HG03354 (cell line): ENCODE results near the gene ARHGEF17.

Experiments
- ATAC-seq: cut with Tn5 transposase; IDR thresholded peaks from one replicate; pipeline ENCODE4 v1.9.1; 2021; ENCODE audit warnings: mild to moderate bottlenecking; ENCODE audit not compliant: unreplicated experiment, poor library complexity, severe bottlenecking

Gene ARHGEF17

DNA sequence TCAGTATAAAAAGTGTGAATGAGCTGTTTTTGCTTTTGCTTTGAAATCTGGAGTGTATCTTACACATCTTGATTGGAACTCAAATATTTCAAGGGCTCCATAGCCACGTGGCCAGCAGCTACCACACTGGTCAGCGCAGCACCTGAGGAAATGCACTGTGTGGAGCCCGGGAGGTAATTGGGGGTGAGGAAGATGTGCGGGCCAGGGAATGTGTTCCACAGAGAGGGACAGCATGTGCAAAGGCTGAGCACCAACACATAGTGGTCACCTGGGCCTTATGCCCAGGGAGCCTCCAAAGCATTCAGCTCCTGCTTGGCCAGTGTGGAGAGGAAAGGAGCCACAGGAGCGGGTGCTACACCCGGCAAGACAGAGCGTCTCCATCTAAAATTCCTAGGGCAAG lies 88.9 kb downstream of the ARHGEF17 start:
- no peak for ATAC-seq

DNA sequence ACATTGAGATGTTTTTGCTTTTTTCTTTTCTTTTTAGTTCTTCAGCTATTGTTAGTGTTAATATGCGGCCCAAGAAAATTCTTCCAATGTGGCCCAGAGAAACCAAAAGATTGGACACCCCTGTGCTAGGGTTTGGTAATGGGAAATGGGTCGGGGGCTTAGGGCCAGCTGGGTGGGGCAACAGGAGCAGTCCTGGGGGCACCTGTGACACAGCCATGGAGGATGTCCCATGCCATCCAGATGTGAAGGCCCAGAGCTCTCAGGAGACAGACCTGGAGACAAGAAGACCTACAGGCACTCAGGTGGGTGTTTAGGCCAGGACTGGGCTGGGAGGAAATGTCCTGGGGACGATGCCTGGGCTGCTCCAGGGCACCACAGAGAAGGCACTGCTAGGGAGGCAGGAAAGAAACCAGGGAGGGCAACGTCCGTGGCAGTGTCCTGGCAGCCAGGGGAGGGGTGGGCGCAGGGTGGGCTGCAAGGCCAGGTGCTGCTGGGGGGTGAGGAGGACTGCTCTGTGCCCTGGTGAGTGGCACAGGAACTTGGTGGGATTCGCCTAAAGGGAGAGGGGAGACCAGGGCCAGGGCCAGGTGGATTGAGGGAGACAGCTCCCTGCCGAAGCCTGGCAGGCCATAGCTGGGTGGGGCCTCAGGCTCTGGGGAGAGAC lies 89.5 kb downstream of the ARHGEF17 start:
- no peak for ATAC-seq

GRCh38 chr11:73398132-73398526 lies 90.1 kb downstream of the ARHGEF17 start:
- no peak for ATAC-seq

DNA sequence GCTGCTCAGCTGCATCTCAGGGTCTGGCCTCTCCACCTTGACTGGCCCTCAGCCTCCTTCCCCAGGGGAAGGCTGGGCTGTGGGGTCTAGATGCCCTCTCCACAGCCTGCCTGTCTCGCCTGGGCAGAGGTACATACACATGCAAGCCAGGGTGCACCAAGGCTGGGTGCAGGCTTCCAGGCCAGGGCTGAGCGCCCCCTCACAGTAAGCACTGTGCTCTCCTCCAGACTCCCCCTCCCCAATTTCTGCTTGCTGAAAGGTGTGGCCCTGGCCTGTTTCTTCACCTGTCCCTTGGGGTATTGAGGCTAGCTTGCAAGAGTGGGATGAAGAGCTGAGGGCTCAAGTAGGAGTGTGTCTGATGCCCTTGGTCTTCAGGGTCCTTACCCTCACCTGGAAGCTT lies 90.6 kb downstream of the ARHGEF17 start:
- no peak for ATAC-seq

DNA sequence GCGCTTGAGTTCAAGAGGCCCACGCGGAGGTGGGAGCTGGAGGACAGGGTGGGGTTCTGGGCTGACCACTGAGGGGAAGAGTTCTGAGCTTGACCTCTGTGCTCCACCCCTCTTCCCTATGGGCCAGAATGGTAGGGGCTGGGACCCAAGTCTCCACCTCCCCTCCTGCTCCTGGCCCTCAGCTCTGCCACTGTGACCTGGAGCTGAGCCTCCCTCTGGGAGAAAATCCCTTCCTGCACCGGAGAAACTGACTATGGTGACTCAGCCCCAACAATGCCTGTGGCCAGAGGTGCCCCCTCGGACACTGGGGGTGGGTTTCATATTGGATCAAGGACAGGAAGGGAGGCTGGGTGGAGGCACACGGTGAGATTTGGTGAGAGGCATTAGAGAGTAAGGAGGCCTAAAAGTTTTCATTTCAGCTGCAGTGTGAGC lies 91.1 kb downstream of the ARHGEF17 start:
- no peak for ATAC-seq

DNA sequence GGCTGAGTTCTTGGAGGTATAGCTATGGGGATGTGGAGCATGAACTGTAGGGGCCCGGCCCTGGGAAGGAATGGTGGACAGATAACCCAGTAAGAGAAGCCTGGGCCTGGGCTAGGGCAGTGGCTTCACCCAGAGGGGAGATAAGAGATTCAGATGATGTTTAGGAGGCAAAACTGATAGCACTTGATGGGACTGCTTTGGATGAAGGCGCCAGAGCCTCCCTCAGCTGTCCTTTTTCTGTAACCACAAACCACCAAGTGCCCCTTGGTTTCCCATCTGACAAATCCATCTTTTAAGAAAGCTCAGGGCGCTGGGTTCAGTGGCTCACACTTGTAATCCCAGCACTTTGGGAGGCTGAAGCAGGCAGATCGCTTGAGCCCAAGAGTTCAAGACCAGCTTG lies 91.6 kb downstream of the ARHGEF17 start:
- ATAC-seq, result no peak

GRCh38 chr11:73400293-73400692 lies 92.2 kb downstream of the ARHGEF17 start:
- ATAC-seq, result no peak

DNA sequence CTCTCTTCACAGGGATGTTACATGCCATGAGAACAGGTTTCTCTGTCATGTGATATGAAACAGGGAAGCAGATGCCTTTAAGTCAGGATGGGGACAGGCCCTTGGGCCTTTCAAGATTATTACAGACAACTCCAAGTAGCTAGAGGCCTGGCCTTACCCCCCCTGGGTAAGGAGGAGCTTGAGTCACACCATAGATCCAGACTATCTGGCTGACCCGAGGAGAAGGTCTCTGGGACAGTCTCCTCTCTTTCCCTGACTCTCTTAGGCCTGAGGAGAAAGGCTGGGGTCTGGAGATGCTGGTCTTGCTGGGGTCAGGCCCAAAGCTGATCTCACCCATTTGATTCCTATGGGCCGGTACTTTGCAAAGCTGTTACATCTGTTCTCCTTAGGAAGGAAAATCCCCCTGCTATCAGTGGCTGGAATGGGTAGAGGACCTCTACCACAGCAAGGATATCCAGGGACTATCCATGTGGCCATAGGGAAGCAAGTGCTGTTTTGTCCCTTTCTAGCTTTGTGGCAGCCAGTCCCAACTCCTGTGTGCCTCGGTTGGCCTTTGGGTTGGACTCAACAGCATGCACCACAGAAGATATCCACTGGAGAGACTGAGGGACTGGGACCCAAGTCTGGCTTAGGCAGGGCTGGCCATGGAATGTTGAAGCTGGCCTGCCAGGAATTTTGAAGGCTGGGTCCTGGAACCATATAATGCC lies 93.3 kb downstream of the ARHGEF17 start:
- no peak for ATAC-seq

DNA sequence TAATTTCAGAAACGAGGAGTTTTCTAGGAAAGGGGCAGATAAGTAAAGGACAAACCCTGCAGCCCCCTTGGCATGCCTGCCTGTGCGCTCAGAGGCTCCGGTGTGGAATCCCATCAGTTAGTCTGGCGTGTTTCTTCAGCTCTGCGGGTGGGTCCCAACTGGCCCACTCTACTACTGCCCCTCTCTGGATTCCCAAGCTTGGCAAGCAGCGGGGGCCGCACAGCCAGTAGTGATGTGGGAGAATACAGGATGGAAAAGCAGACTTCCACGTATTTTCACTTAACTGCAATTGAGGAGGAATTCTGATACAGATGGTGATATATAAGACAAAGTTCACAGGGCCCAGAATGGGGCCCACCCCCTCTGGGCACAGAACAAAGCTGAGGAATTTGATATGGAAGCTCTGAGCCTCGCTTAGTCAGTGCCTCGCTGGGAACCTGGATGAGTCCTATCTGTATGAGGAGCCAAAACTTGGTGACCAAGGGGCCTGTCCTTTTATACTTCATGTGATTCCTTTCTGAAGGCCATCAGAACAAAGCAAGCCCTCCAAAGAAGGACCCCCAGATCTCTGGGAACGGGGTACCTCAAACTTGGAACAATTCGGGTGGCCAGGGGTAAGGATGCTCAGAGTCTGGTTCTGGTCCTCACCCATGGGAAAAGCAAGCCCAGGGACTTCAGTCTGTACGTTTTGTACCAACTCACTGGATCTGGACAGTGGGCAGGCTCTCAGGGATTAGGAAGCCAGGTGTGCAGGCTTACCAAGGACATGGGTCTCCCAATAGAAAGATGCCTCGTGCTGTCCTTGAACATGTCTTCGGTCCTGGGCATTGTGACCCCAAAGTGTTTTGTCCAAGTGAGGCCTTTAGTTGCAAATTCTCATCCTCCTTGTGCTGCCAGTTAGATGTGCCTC lies 94.1 kb downstream of the ARHGEF17 start:
- no peak for ATAC-seq

DNA sequence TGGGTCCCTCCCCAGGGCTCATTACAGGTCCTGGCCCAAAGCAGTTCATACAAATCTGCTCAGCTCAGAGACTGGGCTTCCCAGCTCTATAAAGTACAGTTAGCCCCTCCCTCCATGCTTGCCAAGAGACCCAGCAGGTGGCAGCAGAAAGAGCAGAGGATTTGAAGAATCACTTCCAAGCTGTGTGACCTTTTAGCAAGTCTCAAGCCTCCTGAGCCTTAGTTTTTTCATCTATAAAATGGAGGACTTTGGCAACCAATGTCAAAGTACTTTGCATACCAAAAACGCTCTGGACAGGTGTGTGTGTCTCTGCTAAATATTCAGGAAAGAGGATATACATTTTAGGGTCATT lies 94.7 kb downstream of the ARHGEF17 start:
- no peak for ATAC-seq

DNA sequence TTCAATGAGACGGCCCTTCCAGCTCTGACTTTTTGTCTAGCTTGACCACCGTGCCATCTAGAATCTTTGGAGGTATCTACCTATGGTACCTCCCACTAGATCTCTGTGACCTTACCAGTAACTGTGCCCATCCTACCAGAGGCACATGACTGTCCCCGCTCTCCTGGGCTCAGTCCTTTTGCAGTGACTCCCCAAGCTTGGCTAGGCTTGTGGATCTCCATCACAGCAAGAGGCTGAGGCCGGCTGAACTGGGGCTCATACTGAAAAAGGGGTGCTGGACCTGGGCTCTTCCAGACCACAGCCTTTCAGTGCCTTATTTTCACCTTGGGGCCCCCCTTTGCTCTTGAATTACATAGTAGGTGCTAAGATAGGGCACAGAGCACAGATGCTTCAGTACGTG lies 95.5 kb downstream of the ARHGEF17 start:
- ATAC-seq, result no peak

GRCh38 chr11:73404048-73404447 lies 96.0 kb downstream of the ARHGEF17 start:
- ATAC-seq, result no peak

DNA sequence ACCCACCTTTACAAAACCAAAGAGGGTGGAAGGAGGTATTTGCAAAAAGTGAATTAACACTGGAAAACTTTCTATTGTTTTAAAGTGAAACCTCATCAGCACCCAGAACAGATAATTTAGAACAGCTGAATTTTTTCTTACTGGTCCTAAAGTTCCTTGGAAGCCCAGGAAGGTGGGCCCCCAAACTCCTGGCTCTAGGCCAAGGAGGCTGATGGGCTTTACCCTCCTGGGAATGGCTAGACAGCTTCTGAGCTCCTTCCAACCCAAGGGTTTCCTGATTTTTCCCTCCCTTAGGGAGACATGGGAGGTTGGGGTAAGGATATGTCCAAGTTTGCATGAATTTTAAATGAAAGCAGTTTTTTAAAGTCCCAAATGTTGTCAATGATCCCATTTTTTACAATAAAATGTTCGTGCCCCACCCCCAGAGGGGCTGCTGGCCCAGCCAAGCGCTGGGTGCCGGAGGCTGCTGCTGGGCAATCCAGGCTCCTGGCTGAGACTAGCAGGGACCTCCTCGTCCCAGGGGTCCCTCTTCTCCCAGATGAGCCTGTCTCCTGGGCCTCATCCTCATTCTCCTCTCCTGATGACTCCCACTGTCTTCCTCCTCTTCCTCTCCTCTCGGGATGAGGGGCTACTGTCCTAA lies 96.5 kb downstream of the ARHGEF17 start:
- no peak for ATAC-seq

GRCh38 chr11:73405146-73405510 lies 97.1 kb downstream of the ARHGEF17 start:
- ATAC-seq, result no peak

DNA sequence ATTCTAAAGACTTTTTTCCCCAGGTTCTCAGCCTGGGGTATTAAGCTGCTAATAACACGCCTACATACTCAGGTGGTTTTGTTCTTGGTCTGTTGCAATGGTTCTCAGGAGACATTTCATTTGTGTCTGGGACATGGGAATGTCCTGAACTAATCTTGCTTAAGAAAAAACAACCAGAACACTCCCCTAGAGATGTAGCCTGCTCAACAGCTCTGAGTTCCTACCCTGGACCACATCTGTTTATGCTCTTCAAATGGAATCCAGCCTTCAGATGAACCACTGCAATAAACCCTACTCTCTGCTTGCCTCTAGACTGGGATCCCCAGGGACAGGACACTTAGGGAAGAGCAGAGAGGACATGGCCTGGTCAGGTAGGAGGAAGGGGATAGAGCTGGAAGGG lies 98.1 kb downstream of the ARHGEF17 start:
- no peak for ATAC-seq

- no peak for ATAC-seq
Observed at GRCh38 chr11:73406619-73407018, 98.5 kb downstream of the ARHGEF17 start.

GRCh38 chr11:73409431-73409830 lies 101.4 kb downstream of the ARHGEF17 start:
- no peak for ATAC-seq

DNA sequence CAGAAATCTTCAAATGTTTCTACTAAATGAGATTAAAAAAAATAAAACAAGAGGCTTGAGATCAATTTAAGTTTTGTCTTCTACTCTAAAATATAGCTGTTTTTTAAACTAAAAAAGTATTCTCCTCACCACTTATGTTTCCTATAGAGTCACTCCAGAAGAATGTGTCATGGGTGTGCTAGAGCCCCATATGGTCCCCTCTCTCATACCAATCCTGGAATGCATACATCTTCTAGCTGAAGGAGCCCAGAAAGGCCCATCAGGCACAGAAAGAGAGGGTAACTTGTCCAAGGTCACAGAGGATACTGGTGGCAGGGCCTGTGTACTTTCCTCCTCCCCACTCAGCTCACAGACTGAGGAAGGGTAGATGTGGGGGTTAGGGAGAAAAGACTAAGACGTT lies 102.6 kb downstream of the ARHGEF17 start:
- ATAC-seq, result no peak

DNA sequence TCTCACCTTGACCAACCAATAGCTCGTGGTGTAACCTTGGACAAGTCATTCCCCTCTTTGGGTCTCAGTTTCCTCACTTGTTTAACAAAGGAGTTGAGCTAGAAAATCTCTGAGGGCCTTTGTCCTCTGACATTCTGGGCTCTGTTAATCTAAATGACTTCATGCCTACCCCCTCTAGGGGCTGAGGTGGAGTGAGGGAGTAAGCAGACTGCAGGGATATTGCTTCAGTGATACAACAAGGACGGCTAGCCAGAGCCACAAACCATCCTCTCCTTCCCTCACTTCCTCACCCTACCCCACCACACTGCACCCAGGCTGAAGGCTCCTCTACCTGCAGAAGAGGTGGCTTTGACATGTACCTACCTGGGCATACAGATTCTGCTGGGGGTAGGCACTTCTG lies 103.0 kb downstream of the ARHGEF17 start:
- no peak for ATAC-seq

DNA sequence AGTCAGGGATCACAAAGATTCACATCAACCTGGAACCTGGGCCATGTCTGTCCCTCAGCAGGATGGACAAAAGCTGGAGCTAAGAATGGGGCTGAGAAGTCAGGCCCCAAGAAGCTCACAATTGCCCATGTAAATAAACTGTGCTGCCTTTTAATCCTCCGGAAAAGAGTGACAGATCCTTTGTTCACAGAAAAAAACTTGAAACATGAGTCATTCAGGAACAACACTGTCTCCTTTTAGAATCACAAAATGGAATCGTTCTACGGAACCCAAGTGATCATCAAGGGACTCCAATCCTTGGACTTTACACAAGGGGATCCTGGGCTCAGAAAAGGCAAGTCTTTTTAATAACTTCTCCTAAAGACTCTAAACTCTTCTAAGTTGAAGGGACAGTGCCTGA lies 104.2 kb downstream of the ARHGEF17 start:
- no peak for ATAC-seq
